GM12891 (cell line): ENCODE results near the gene ZNF879.

ENCODE experiments used
- PAX5 ChIP-seq: IDR thresholded peaks from 2 replicates; pipeline ENCODE4 v1.6.1; 2011; ENCODE audit warnings: low read length, moderate library complexity, mild to moderate bottlenecking; ENCODE audit not compliant: insufficient read depth, severe bottlenecking
- POLR2A ChIP-seq: IDR thresholded peaks from 2 replicates; pipeline ENCODE4 v1.6.1; 2011; ENCODE audit warnings: low read depth, low read length, control low read depth
- POLR2AphosphoS5 ChIP-seq: IDR thresholded peaks from 2 replicates; pipeline ENCODE4 v1.6.1; 2011; ENCODE audit warnings: low read depth, low read length, control low read depth
- SPI1 ChIP-seq: IDR thresholded peaks from 2 replicates; pipeline ENCODE4 v1.6.1; 2011; ENCODE audit warnings: low read depth, low read length, control low read depth
- TAF1 ChIP-seq: IDR thresholded peaks from 2 replicates; pipeline ENCODE4 v1.6.1; 2011; ENCODE audit warnings: low read depth, low read length, control low read depth

DNA sequence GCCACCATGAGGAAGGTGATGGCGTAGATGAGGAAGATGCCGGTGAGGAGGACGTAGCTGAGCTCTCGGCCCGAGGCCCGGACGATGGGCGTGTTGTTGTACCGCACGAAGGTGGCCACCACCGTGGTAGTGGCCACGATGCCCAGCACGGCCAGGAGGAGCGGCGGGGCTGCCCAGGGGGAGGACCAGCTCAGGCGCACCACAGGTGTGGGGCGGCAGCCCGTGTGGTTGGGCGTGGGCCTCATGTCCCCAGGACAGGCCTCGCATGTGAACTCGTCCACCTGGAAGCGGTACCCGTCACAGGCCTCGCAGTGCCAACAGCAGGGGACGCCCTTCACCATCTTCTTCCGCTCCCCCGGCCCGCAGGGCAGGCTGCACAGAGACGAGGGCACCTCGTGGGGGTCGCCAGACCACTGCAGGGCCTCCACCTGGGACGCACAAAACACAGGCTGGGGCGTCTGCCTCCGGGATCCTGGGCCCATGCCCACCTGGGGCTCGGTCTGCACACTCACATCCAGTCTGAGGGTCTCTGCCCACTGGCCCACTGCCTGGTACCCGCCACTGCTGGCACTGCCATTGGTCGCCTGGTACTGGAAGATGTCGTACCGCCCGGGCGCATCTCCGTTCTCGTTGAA is 37.2 kb upstream of the ZNF879 start:
- TF ChIP-seq POLR2A = no peak
- no peak for TF ChIP-seq TAF1
- TF ChIP-seq POLR2AphosphoS5 = no peak
- TF ChIP-seq SPI1 = no peak
- no peak for TF ChIP-seq PAX5
